ENCODE results near the gene C3orf33. TPM values are rescaled to one million over a fixed set of nuclear protein-coding genes. Genes with fewer than 3 reads are reported as not detected.
"Not testable (repeated sequence)": the region's sequence is repeated elsewhere in the genome, so short reads cannot be mapped to it uniquely, and the experiment has no call there.

C3orf33 gene
- total and polyA plus RNA-seq, 2 experiments from 2014 or later: 3.5 to 4.7 TPM

DNA sequence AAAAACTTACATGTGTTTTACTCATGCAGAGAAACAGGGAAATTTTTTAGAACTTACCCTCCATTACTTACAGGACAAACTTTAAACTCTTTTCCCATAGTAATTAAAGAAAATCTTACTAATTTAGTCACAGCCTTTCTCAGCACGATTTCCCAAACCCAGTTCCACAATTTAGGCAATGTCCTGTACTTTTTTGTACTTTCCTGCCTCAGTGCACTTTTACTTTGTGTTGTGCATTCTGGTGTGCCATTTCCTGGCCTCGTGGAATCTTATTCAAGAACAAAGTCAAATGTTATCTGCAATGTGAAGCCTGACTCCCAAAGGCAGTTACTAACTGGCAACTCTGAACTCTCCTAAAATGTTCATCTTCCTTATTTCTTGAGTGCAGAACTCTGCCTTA, 46.3 kb upstream of the C3orf33 start (continued):
- TF ChIP-seq, protein P1, sequence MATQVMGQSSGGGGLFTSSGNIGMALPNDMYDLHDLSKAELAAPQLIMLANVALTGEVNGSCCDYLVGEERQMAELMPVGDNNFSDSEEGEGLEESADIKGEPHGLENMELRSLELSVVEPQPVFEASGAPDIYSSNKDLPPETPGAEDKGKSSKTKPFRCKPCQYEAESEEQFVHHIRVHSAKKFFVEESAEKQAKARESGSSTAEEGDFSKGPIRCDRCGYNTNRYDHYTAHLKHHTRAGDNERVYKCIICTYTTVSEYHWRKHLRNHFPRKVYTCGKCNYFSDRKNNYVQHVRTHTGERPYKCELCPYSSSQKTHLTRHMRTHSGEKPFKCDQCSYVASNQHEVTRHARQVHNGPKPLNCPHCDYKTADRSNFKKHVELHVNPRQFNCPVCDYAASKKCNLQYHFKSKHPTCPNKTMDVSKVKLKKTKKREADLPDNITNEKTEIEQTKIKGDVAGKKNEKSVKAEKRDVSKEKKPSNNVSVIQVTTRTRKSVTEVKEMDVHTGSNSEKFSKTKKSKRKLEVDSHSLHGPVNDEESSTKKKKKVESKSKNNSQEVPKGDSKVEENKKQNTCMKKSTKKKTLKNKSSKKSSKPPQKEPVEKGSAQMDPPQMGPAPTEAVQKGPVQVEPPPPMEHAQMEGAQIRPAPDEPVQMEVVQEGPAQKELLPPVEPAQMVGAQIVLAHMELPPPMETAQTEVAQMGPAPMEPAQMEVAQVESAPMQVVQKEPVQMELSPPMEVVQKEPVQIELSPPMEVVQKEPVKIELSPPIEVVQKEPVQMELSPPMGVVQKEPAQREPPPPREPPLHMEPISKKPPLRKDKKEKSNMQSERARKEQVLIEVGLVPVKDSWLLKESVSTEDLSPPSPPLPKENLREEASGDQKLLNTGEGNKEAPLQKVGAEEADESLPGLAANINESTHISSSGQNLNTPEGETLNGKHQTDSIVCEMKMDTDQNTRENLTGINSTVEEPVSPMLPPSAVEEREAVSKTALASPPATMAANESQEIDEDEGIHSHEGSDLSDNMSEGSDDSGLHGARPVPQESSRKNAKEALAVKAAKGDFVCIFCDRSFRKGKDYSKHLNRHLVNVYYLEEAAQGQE (IDR thresholded peaks at IDR 0.05; ENCODE audit: unreplicated experiment): no peak
- TF ChIP-seq POLR2AphosphoS5 (IDR thresholded peaks at IDR 0.05; ENCODE audit: low read depth) (no peak), ETS1 (IDR thresholded peaks at IDR 0.05) (no peak), ZNF331 (CRISPR knock-in tag; IDR thresholded peaks at IDR 0.05; ENCODE audit: low read depth) (no peak), EZH2phosphoT487 (IDR thresholded peaks at IDR 0.05; ENCODE audit: unreplicated experiment) (no peak)

GRCh38 chr3:155849404-155849803, 43.3 kb upstream of the C3orf33 start:
- H3K27ac ChIP-seq (ENCODE audit: low read depth); H3K9me3 Mint-ChIP-seq; H2AFZ ChIP-seq; H3K27ac Mint-ChIP-seq; ATAC-seq; H3K9me2 ChIP-seq (ENCODE audit: insufficient read depth); H3K36me3 Mint-ChIP-seq (ENCODE audit: low read depth); H3K36me3 ChIP-seq (ENCODE audit: insufficient read depth); DNase-seq (ENCODE audit: low spot score); H3K4me3 ChIP-seq; H3K4me3 Mint-ChIP-seq; H3K27me3 ChIP-seq (ENCODE audit: insufficient read depth); H3F3A ChIP-seq (replicated peaks; ENCODE audit: low read depth); H3K4me2 ChIP-seq: not testable (repeated sequence)
- Histone ChIP-seq H3K4me1 (ENCODE audit: insufficient read depth) (peaks cover 18% of the 10 kb centered on the region), H3K79me2 (replicated peaks; ENCODE audit: insufficient read depth) (peaks cover 88% of the 10 kb centered on the region), H4K20me1 (replicated peaks; ENCODE audit: insufficient read depth) (peaks cover 23% of the 10 kb centered on the region)
- Mint-ChIP-seq H3K27me3 (ENCODE audit: insufficient read depth, low read depth, poor library complexity) (peaks cover 11% of the 10 kb centered on the region), H3K4me1 (peaks cover 15% of the 10 kb centered on the region; the same call in 2 of the 3 replicates)

- no peak overlapping the region for H3K4me2 ChIP-seq
- H3K36me3 Mint-ChIP-seq (ENCODE audit: low read depth): peaks cover 8% of the 10 kb centered on the region; the same call in 2 of the 3 replicates
- H3K27me3 Mint-ChIP-seq (ENCODE audit: insufficient read depth, low read depth, poor library complexity): peaks cover 2% of the 10 kb centered on the region
- TF ChIP-seq, protein P2, sequence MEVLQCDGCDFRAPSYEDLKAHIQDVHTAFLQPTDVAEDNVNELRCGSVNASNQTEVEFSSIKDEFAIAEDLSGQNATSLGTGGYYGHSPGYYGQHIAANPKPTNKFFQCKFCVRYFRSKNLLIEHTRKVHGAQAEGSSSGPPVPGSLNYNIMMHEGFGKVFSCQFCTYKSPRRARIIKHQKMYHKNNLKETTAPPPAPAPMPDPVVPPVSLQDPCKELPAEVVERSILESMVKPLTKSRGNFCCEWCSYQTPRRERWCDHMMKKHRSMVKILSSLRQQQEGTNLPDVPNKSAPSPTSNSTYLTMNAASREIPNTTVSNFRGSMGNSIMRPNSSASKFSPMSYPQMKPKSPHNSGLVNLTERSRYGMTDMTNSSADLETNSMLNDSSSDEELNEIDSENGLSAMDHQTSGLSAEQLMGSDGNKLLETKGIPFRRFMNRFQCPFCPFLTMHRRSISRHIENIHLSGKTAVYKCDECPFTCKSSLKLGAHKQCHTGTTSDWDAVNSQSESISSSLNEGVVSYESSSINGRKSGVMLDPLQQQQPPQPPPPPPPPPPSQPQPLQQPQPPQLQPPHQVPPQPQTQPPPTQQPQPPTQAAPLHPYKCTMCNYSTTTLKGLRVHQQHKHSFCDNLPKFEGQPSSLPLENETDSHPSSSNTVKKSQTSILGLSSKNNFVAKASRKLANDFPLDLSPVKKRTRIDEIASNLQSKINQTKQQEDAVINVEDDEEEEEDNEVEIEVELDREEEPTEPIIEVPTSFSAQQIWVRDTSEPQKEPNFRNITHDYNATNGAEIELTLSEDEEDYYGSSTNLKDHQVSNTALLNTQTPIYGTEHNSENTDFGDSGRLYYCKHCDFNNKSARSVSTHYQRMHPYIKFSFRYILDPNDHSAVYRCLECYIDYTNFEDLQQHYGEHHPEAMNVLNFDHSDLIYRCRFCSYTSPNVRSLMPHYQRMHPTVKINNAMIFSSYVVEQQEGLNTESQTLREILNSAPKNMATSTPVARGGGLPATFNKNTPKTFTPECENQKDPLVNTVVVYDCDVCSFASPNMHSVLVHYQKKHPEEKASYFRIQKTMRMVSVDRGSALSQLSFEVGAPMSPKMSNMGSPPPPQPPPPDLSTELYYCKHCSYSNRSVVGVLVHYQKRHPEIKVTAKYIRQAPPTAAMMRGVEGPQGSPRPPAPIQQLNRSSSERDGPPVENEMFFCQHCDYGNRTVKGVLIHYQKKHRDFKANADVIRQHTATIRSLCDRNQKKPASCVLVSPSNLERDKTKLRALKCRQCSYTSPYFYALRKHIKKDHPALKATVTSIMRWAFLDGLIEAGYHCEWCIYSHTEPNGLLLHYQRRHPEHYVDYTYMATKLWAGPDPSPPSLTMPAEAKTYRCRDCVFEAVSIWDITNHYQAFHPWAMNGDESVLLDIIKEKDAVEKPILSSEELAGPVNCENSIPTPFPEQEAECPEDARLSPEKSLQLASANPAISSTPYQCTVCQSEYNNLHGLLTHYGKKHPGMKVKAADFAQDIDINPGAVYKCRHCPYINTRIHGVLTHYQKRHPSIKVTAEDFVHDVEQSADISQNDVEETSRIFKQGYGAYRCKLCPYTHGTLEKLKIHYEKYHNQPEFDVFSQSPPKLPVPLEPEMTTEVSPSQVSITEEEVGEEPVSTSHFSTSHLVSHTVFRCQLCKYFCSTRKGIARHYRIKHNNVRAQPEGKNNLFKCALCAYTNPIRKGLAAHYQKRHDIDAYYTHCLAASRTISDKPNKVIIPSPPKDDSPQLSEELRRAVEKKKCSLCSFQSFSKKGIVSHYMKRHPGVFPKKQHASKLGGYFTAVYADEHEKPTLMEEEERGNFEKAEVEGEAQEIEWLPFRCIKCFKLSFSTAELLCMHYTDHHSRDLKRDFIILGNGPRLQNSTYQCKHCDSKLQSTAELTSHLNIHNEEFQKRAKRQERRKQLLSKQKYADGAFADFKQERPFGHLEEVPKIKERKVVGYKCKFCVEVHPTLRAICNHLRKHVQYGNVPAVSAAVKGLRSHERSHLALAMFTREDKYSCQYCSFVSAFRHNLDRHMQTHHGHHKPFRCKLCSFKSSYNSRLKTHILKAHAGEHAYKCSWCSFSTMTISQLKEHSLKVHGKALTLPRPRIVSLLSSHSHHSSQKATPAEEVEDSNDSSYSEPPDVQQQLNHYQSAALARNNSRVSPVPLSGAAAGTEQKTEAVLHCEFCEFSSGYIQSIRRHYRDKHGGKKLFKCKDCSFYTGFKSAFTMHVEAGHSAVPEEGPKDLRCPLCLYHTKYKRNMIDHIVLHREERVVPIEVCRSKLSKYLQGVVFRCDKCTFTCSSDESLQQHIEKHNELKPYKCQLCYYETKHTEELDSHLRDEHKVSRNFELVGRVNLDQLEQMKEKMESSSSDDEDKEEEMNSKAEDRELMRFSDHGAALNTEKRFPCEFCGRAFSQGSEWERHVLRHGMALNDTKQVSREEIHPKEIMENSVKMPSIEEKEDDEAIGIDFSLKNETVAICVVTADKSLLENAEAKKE (CRISPR knock-in tag; IDR thresholded peaks at IDR 0.05): no peak
- TF ChIP-seq CTCF (conservative IDR thresholded peaks at IDR 0.05; ENCODE audit: low read depth in 2 of 2) (no peak), STAT1 (IDR thresholded peaks at IDR 0.05; ENCODE audit: unreplicated experiment) (no peak)
Measured at GRCh38 chr3:155847993-155848392, 41.9 kb upstream of the C3orf33 start.

More at GRCh38 chr3:155847993-155848392, 41.9 kb upstream of the C3orf33 start:
- no peaks in the 10 kb centered on the region for H3K9me2 ChIP-seq (ENCODE audit: insufficient read depth)
- peaks cover 27% of the 10 kb centered on the region for H4K20me1 ChIP-seq (replicated peaks; ENCODE audit: insufficient read depth)
- no peaks in the 10 kb centered on the region for H3K36me3 ChIP-seq (ENCODE audit: insufficient read depth)
- peaks cover 18% of the 10 kb centered on the region for H3K4me1 ChIP-seq (ENCODE audit: insufficient read depth)
- H3K79me2 ChIP-seq (replicated peaks; ENCODE audit: insufficient read depth): peaks cover 80% of the 10 kb centered on the region
- Mint-ChIP-seq H3K9me3 (no peaks in the 10 kb centered on the region), H3K4me1 (peaks cover 14% of the 10 kb centered on the region; the same call in 2 of the 3 replicates), H3K4me3 (no peak overlapping the region), H3K27ac (no peak overlapping the region)
- no peak overlapping the region for H2AFZ ChIP-seq
- no peak overlapping the region for H3K4me3 ChIP-seq
- no peaks in the 10 kb centered on the region for H3F3A ChIP-seq (replicated peaks; ENCODE audit: low read depth)
- no peaks in the 10 kb centered on the region for H3K27me3 ChIP-seq (ENCODE audit: insufficient read depth)
- no peak overlapping the region for H3K27ac ChIP-seq (ENCODE audit: low read depth)
- ATAC-seq: no peak
- DNase-seq (ENCODE audit: low spot score): no peak

Data from GM23338 (cell line).